Hepatic stellate cell (primary cell): ENCODE results near the gene TOGARAM1.
"Not testable (repeated sequence)": the region's sequence is repeated elsewhere in the genome, so short reads cannot be mapped to it uniquely, and the experiment has no call there.

Source experiments
- DNase-seq: peaks from one replicate; pipeline ENCODE4 v3.0.0; 2011; ENCODE audit warnings: low spot score

Gene TOGARAM1

DNA sequence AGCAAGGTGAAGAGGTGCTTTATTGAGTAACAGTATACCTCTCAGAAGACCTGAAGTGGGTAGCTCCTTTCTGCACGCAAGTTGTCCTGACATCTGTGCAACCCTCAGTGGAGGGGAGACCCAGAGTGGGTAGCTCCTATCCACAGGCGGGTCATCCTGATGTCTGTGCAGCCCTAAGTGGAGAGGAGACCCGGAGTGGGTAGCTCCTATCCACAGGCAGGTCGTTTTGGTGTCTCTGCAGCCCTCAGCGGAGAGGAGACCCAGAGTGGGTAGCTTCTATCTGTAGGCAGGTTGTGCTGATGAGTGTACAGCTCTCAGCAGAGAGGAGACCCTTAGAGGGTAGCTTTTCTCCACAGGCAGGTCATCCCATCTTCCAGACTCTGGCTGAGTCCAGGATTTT is 76.9 kb downstream of the TOGARAM1 start:
- no peak for DNase-seq

GRCh38 chr14:45039390-45039789 is 77.4 kb downstream of the TOGARAM1 start:
- DNase-seq, result no peak

DNA sequence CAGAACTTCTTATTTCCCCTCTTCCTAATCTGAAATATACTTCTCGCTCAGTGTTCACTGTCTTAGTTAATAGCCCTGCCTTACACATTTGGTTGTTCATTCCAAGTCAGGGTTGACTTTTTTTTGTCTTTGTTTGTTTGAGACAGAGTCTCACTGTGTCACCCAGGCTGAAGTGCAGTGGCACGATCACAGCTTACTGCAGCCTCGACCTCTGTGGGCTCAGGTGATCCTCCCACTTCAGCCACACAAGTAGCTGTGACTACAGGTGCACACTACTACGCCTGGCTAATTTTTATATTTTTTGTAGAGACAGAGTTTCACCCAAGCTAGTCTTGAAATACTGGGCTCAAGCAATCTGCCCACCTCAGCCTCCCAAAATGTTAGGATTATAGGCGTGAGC is 79.7 kb downstream of the TOGARAM1 start:
- DNase-seq, result no peak

DNA sequence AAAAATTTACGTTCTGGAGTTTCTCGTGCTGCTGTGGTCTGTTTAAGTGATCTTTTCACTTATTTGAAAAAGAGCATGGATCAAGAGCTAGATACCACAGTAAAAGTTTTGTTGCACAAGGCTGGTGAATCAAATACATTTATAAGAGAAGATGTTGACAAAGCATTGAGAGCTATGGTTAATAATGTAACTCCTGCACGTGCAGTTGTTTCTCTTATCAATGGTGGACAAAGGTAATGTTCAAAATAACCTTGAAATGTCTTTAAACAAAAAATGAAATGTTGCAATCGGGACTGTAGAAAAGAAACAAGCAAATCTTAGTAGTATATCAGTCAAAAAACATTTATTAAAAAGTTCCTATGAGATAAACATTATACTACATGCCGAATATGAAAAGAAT is 82.6 kb downstream of the TOGARAM1 start:
- DNase-seq, result no peak

DNA sequence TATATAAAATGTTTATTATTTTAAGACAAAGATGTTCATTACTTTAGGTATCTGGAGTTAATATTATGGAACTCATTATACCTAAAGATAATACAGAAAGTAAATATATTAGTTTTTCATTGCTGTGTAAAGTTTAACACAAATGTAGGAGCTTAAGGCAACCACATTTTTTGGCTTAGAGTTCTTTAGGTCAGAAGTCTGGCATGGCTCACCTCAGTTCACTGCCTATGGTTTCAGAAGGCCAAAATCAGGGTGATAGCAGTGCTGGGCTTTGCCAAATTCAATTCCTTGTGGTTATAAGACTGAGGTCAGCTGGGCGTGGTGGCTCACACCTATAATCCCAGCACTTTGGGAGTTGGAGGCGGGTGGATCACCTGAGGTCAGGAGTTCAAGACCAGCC is 86.4 kb downstream of the TOGARAM1 start:
- DNase-seq, result no peak

- DNase-seq, result no peak
Observed at GRCh38 chr14:45051180-45051579, 89.2 kb downstream of the TOGARAM1 start.

- DNase-seq, result no peak
Observed at GRCh38 chr14:45051896-45052295, 89.9 kb downstream of the TOGARAM1 start.

DNA sequence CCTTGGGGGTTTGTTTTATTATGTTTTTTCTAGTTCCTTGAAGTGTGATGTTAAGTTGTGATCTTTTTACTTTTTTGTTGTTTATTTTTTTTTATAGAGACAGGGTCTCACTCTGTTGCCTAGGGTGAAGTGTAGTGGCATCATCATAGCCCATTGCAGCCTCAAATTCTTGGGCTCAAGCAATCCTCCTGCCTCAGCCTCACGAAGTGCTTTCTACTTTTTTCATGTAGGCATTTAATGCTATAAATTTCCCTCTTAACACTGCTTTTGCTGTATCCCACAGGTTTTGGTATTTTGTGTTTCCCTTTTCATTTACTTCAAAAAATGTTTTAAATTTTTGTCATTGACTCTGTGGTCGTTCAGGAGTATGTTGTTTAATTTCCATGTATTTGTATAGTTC is 95.4 kb downstream of the TOGARAM1 start:
- DNase-seq, result no peak

- no peak for DNase-seq
Observed at GRCh38 chr14:45057881-45058364, 95.9 kb downstream of the TOGARAM1 start.

GRCh38 chr14:45060551-45060950 is 98.6 kb downstream of the TOGARAM1 start:
- DNase-seq, result no peak

DNA sequence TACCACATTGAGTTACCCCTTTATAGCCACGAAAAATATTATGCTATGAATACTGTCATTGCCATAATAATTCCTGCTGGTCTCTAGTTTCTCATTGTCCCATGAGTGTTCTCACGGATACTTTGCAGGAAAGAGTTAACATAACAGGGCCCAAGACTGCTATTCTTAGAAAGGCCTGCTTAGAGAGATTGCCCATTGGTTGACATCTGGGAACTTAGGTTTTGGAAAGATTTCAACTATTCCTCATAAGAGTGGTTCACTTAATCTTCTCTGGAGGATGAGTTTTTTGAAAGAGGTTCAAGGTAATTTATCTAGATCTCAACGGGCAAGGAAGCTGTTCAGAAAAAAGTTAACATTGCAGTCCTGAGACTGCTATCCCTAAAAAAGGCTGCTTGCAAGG is 103.5 kb downstream of the TOGARAM1 start:
- DNase-seq, result peak; percentile 22

DNA sequence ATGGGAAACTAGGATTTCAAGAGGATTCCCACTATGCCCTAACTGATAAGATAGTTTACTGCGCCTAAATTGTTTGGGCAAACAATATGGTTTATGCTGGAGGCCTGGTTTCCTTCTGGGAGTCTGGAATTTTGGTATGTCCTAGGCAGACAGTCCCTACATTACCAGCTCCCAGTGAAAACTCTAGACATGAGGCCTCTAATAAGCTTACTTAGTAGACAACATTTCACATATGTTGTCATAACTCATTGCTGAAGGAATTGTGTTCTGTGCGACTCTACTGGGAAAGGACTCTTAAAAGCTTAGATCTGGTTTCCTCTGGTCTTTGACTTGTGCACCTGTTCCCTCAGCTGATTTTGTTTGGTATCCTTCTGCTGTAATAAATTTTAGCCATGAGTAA is 104.0 kb downstream of the TOGARAM1 start:
- no peak for DNase-seq

DNA sequence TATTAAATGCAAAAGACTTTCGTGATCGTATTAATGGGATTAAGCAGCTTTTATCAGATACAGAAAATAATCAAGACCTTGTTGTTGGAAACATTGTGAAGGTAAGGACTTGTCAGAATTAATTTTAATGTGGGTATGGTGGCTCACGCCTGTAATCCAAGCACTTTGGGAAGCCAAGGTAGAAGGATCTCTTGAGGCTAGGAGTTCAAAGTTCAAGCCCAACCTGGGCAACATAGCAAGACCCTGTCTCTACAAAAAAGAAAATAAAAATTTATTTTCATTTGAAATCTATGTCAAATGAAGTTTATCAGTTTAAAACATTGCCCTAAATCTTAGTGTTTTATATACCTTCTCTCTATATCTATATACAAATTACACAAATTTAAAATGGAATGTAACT is 104.7 kb downstream of the TOGARAM1 start:
- DNase-seq, result no peak

DNA sequence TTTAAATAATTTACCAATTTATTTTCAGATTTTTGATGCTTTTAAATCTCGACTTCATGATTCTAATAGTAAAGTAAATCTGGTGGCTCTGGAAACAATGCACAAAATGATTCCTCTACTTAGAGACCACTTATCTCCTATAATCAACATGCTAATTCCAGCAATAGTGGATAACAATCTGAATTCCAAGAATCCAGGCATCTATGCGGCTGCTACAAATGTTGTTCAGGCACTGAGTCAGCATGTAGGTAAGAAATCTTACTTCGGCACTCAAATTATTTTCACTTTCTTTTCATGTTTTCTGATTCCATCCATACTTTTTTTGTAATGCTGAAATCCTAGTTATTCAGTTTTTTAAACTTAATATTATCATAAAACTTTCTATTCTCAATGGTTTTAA is 106.4 kb downstream of the TOGARAM1 start:
- DNase-seq, result no peak

DNA sequence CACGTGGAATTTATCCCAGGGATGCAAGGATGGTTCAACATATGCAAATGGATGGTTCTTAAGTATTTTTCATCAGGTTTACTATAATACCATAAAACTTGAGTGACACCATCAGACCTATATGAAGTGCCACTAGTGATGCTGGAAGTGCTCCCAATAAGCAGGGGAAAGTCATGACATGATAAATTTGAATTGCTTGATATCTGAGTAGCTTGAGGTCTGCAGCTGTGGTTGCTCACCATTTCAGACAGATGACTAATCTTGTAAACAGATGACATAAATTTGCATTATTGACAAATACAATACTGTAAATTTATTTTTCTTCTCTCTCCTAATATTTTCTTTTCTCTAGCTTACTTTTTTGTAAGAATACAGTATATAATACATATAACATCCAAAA is 108.2 kb downstream of the TOGARAM1 start:
- no peak for DNase-seq

DNA sequence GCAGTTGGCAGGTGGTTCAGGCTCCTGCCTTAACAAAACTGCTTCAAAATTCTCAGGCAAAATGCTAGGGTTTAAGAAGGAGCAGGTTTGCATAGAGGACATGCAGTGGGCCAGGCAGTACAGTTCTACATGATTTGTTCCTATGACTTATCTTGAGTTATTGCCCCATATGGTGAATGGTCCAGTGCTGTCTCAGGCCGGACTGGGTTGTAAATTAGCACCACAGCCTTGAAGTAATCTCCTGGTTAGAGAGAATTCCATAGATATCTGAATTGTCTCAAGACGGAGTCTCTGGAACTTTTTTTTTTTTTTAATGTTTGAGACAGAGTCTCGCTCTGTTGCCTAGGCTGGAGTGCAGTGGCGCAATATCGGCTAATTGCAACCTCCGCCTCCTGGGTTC is 110.1 kb downstream of the TOGARAM1 start:
- no peak for DNase-seq

DNA sequence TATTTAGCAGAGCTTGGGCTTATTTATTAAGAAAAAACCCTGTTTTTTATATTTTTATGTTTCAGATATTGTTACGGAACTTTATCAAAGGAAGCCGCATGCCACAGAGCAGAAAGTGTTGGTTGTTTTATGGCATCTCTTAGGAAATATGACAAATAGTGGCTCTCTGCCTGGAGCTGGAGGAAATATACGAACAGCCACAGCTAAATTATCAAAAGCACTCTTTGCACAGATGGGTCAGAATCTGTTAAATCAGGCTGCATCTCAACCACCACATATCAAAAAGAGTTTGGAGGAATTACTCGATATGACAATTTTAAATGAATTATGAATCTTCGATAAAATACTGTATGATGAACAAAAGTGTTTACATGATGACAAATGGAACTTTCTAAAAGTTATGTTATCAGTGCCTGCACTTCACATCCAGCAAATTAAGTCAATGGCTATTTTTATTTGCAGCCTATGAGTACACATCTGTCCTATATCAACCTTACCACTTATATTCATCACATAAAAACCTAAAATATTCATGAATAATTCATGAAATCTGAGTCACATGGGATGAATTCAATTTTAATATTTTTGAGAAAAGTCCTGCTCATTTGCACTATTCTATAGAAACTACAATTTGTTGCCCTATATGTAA is 111.4 kb downstream of the TOGARAM1 start:
- DNase-seq, result no peak

- no peak for DNase-seq
Observed at GRCh38 chr14:45078323-45078722, 116.3 kb downstream of the TOGARAM1 start.

- not testable (repeated sequence) for DNase-seq
Observed at GRCh38 chr14:45080416-45080968, 118.5 kb downstream of the TOGARAM1 start.

GRCh38 chr14:45081096-45081495 is 119.1 kb downstream of the TOGARAM1 start:
- not testable (repeated sequence) for DNase-seq

DNA sequence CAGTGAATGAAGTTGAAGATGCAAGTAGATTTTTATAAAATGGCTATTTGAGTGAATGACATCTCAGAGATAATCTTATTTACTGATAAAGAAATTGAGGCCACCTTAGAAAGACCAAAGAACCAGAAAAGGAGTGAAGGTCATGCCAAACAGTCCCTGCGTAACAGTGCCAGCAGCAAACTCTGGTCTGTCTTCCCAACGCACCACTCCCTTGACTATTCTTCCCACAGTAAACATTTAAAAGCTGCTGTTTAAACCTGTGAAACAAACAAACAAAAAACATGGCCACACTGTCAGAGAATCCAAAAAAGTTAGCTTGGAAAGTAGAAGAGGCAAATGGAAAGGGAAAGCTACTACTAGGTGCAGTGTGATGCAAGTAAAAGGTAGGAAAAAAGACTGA is 120.4 kb downstream of the TOGARAM1 start:
- DNase-seq, result no peak

DNA sequence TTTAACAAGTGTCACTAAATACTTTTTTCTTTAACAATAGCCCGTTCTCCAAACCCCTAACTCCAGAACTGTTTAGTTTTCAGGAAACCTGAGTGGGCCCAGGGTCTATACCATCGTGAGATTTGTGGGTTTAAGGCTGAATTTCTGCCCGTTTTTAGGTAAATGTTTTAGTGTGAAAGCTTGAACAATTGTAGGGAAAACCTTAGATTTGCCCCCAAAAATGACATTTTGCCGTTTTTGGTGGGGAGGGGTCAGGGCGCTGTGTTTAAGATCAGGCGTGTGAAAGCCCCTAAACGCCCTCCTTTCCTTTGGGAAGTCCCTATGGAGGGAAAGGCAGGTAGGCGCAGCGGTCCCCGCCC is 121.6 kb downstream of the TOGARAM1 start:
- no peak for DNase-seq

- DNase-seq, result peak; percentile 97
Observed at GRCh38 chr14:45083976-45084722, 122.2 kb downstream of the TOGARAM1 start, which contains the start of gene PRPF39. TSS of gene PRPF39 (plus strand) at chr14:45084116. CDS start at chr14:45095240, 11,124 bp downstream.
